Mucosa of descending colon (tissue), 3 donors: ENCODE measurements around the gene PHF13. TPM values are rescaled to one million over a fixed set of nuclear protein-coding genes. Genes with fewer than 3 reads are reported as not detected.
"Not testable (repeated sequence)": the region's sequence is repeated elsewhere in the genome, so short reads cannot be mapped to it uniquely, and the experiment has no call there.

Experiments used
- ATAC-seq: fragments of 200-7000 bp; cut with Tn5 transposase; one replicate; pipeline ENCODE4 v1.9.1; 2020; ENCODE audit warnings: mild to moderate bottlenecking, moderate library complexity
- DNase-seq, 3 donors: peaks; one replicate each; pipeline ENCODE4 v3.0.0-alpha.2; 2020
- H3K36me3 ChIP-seq: fragments of 200-600 bp; one replicate; pipeline ENCODE4 v1.8.0; 2021; ENCODE audit warnings: low read depth, mild to moderate bottlenecking
- H3K4me1 ChIP-seq: fragments of 200-600 bp; one replicate; pipeline ENCODE4 v1.8.0; 2021; ENCODE audit warnings: low read depth, mild to moderate bottlenecking
- H3K4me3 ChIP-seq: fragments of 200-600 bp; one replicate; pipeline ENCODE4 v1.8.0; 2021; ENCODE audit warnings: mild to moderate bottlenecking
- H3K9me3 ChIP-seq: fragments of 200-600 bp; one replicate; pipeline ENCODE4 v1.8.0; 2021; ENCODE audit warnings: mild to moderate bottlenecking
- intact Hi-C, 2 donors: fragments of 100-400 bp; cut with DNase I in 1 of 2; cut with micrococcal nuclease in 1 of 2; formaldehyde crosslinking; loops; one replicate each; pipeline versions ENCODE4 v1.11.0 to v1.11.1; 2022; cut with DNase I, micrococcal nuclease
- total RNA-seq, 3 donors: library from RNA; stranded (reverse); fragmentation: NEBNext Ultra II Directional in 2 of 3; extraction: Animal tissue kit (Norgen Biotek cat#: 25700) in 2 of 3; gene quantifications; one replicate each; pipeline versions ENCODE4 v1.2.1 to v1.2.4, GENCODE V29; 2021 to 2023
- TF ChIP-seq, protein P1 (sequence below): fragments of 200-600 bp; IDR thresholded peaks from one replicate; pipeline ENCODE4 v1.8.0; 2022; ENCODE audit warnings: antibody characterized with exemption, mild to moderate bottlenecking
- donor health status: DM: no; HTN: no; CAD: no; lungs with moderate emphysema.
- donor health status: DM: no; HTN: no; CAD: no.
- donor health status: DM: no; HTN: yes; CAD: no.

Gene PHF13
- total RNA-seq, 3 donors from 2014 or later = 6.6 to 21.5 (median 8.9) TPM

DNA sequence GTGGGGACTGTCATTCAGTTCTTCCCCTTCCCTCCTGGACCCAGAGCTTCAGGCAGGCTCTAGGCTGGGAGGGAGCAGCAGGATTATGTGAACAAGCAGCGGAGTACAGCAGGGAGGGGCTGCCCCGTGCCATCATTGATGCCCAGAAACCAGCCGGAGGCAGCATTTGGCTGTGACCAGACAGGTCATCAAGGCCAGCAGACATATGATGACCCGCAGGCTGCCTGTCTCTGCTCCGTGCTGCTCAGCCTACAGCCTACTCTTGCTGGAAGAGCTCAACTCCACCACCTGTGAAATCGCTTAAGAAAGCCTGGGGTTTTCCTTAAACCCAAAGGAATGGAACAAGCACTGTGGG lies 15.8 kb upstream of the PHF13 start:
- TF ChIP-seq, protein P1, sequence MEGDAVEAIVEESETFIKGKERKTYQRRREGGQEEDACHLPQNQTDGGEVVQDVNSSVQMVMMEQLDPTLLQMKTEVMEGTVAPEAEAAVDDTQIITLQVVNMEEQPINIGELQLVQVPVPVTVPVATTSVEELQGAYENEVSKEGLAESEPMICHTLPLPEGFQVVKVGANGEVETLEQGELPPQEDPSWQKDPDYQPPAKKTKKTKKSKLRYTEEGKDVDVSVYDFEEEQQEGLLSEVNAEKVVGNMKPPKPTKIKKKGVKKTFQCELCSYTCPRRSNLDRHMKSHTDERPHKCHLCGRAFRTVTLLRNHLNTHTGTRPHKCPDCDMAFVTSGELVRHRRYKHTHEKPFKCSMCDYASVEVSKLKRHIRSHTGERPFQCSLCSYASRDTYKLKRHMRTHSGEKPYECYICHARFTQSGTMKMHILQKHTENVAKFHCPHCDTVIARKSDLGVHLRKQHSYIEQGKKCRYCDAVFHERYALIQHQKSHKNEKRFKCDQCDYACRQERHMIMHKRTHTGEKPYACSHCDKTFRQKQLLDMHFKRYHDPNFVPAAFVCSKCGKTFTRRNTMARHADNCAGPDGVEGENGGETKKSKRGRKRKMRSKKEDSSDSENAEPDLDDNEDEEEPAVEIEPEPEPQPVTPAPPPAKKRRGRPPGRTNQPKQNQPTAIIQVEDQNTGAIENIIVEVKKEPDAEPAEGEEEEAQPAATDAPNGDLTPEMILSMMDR = no peak
- Histone ChIP-seq H3K36me3 (no peaks in the 10 kb centered on the region), H3K4me1 (peaks cover 17% of the 10 kb centered on the region), H3K9me3 (no peaks in the 10 kb centered on the region), H3K4me3 (no peak overlapping the region)
- DNase-seq (no peak), ATAC-seq (no peak)
- intact Hi-C loops = no loop called here

DNA sequence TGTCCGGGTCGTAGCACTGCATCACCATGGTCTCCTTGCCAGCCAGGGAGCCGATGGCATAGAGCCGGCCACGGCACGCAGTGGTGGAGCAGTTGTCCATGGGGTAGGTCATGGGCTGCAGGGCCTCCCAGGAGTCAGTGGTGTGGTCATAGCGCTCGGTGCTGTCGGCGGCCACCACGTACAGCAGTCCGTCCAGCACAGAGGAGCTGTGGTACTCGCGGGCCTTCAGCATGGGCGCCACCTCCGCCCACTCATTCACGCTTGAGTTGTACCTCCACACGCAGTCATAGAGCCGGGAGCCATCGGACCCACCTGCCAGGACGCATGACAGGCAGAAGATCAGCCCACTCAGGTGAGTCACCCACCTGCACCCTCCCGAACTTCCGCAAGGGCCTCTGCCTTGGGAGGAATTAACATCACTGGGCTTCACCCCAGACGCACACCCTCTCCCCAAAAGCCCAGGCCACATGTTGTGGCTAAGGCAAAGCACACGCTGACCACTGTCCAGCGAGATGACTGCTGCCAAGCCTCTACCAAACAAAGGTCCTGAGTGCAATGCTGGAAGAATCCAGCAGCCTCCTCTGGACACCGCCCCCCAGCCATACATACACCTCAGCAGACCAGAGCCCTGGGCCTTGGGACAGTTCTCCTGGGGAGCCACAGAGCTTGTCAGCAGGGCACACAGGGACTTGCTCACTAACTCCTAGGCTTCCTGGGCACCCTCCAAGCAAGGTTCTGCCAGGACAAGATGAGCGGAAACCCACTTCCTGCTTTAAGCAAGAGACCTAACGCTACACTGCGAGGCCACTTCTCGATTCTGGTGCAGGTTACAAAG lies 14.2 kb upstream of the PHF13 start:
- DNase-seq = no peak

DNA sequence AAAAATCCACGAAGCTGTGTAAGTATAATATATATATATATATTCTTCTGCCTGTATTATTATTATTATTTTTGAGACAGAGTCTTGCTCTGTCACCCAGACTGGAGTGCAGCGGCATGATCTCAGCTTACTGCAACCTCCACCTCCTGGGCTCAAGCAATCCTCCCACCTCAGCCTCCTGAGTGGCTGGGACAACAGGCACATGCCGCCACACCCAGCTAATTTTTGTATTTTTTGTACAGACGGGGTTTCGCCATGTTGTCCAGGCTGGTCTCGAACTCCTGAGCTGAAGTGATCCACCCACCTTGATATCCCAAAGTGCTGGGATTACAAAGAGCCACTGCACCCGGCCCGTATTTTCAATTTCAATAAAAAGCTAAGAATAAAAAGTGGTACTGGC lies 13.5 kb upstream of the PHF13 start:
- ATAC-seq, DNase-seq, H3K9me3 ChIP-seq, H3K4me3 ChIP-seq, intact Hi-C loops, H3K36me3 ChIP-seq: not testable (repeated sequence)
- peaks cover 17% of the 10 kb centered on the region for H3K4me1 ChIP-seq

More for the DNA sequence above, 14.2 kb upstream of the PHF13 start:
- TF ChIP-seq, protein P1 = no peak
- intact Hi-C loops = no loop called here
- no peaks in the 10 kb centered on the region for H3K9me3 ChIP-seq
- peaks cover 17% of the 10 kb centered on the region for H3K4me1 ChIP-seq
- H3K36me3 ChIP-seq = no peaks in the 10 kb centered on the region
- H3K4me3 ChIP-seq = no peak overlapping the region
- no peak for ATAC-seq

- ATAC-seq = no peak
- Histone ChIP-seq H3K4me1 (peaks cover 17% of the 10 kb centered on the region), H3K4me3 (peak overlapping the region; percentile 80), H3K9me3 (no peaks in the 10 kb centered on the region), H3K36me3 (no peaks in the 10 kb centered on the region)
- intact Hi-C loops = no loop called here
- TF ChIP-seq, protein P1 = no peak
- no peak for DNase-seq
Observed at GRCh38 chr1:6600410-6601048, 13.0 kb upstream of the PHF13 start.

- peak; percentile 68 to 83 (median 77) for DNase-seq
- Histone ChIP-seq H3K4me1 (peaks cover 17% of the 10 kb centered on the region), H3K36me3 (no peaks in the 10 kb centered on the region), H3K9me3 (no peaks in the 10 kb centered on the region), H3K4me3 (peak overlapping the region; percentile 80)
- TF ChIP-seq, protein P1 = no peak
- ATAC-seq = peak; percentile 49
- intact Hi-C loops = no loop called here
Observed at GRCh38 chr1:6601049-6601922, 12.2 kb upstream of the PHF13 start.
